Stimulated activated CD8-positive, alpha-beta memory T cell treated with anti-CD3 and anti-CD28 coated beads, Interleukin-15, amount 100 ng/mL, for 4 hours (primary cell): ENCODE data around the gene LRRC8B.

Source experiments
- DNase-seq, 2 donors: peaks; one replicate each; pipeline ENCODE4 v3.0.0-alpha.2; 2020; ENCODE audit warnings: low read depth in 2 of 2

LRRC8B gene

DNA sequence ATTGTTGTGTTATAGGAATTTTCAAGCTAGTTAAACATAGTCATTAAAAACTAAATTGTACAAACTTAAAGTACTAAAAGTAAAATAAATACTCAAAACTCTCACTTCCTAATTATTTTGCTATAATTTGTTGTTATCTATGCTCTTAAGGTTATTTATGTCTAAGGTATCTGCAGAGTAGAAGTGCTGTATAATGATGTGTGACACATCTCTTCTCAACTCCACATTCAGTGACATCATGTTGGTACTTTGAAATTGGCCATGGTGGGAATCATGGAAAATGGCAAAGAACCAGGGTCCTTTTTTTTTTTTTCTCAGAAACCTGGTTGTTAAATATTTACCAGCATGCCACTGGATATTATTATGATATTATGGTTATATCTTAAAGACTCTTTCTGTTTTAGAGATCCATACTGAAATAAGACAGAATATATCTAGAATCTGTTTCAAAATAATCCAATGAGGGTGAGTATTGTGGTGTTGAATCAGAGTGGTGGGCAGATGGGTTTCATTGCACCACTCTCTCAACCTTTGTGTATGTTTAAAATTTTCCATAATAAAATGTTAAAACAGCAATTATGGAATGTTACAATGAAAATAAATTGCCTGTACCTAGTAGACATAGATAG lies 22.4 kb downstream of the LRRC8B start:
- DNase-seq: no peak

- no peak for DNase-seq
These were observed 23.0 kb downstream of the LRRC8B start for GRCh38 chr1:89547563-89548116.

DNA sequence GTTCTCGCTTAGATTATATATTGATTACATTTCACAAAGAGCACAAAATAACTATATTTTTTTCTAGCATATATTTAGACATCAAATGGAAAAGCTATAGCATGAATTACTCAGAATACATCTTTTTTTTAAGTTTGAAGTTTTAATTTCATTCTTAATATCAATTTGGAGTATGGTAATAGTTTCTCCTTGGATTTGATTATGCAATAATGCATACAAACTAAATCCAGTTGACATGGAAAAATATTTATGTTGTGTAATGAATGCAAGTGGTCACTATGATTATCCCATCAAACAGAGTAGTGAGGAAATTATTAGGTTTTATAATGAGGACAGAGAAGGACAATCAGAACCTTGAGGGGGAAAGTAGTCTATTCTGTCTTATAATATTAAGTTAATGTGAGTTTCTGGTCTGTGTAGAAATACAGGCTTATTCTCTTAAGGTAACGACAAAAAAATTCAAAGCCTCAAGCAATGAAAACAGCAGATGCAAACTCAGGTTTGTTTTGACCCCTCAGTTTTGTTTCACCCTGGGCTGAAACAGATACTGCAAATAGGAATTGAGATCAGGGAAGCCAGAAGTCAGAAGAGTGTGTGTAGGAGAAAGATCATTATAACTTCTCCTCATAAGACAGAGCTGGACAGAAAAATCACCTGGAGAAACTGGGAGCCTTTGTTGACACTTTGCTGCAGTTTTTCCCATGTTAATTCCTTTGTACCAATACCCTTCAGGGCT lies 23.7 kb downstream of the LRRC8B start:
- no peak for DNase-seq

GRCh38 chr1:89550995-89551394 lies 26.4 kb downstream of the LRRC8B start:
- no peak for DNase-seq

- no peak for DNase-seq
These were observed 27.9 kb downstream of the LRRC8B start for GRCh38 chr1:89552471-89553081.

GRCh38 chr1:89553157-89553556 lies 28.5 kb downstream of the LRRC8B start:
- no peak for DNase-seq

DNA sequence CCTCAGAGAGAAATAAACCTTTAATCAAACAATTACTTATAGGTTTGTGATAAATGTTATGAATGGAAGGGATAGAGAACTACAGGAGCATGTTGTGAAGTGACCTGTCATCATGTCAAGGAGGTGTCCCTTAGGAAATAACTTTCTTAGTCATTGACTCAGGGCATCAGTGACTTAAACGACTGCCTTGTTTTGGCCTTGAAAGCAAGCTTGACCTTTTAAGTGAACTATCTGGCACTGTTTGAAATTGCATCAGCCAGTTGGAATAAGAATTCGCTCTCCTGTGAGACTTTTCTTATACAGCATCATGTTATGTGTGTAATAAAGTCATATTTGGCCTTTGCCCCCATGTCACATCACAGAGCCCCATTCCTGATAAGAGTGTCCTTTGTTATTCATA lies 30.9 kb downstream of the LRRC8B start:
- no peak for DNase-seq

GRCh38 chr1:89556726-89557444 lies 32.3 kb downstream of the LRRC8B start:
- no peak for DNase-seq

DNA sequence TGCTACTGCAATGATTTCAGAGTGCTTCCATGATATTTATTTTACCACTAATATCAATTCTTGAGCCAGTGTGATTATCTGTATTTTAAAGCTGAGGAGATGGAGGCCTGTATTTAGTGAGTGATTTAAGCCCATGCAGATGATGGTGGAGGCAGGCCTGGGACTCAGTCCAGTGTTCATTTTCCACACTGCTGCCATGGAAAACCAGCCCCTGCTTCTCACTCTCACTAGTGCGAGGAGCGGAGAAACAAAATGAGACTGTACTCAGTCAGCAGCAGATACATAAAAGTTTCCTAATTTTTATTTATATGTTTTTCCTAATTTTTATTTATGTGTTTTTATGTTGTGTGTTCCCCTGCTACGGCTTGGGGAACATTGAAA lies 32.8 kb downstream of the LRRC8B start:
- no peak for DNase-seq

GRCh38 chr1:89557956-89558355 lies 33.3 kb downstream of the LRRC8B start:
- no peak for DNase-seq

DNA sequence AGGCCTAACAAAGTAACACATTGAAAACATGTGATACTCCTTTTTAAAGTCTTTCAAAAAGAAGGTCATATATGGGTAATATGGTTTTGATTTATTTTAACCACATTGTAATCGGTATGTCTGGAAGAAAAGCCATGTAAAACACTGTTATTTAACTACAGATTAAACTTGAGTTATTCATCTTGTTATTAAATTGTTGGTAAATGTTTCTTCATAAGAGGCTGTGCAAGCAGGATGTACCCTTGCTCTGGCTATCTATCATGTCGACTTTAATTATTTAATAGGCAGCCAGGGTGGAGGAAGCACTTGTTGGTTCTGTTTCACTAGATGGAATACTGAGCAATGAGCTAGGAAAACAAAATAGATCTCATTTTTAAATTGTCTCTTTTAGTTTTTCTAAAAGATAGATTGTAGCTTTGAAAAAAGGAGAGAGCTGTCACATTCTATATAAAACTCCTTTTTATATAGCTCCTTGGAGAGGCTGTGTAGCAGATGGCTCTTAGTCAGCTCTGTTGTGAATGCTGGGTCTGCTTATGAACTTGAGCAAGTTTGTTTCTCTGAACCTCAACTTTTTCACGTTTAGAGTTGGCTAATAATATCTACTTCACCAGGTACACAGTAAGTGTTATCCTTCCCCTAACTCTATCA lies 39.5 kb downstream of the LRRC8B start:
- DNase-seq: no peak

DNA sequence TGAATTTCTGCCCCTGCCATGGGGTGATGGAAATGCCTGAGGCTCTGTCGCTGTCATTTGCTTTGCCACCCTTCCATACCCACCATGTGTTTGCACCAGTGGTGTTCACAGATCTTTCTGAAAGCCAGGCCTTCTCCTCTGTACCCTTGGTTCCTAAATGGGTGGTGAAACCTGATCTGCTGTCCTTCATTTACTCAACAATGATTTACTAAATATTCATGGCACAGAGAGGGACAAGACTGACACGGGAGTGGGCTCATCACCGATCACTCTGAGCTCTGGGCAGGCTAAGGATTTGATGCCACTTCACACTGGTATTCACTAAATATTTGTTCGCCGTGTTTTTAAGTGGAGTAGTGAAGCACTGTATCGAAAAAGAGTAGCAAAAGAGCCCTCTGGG lies 40.9 kb downstream of the LRRC8B start:
- DNase-seq: no peak

GRCh38 chr1:89566761-89567174 lies 42.1 kb downstream of the LRRC8B start:
- DNase-seq: no peak

DNA sequence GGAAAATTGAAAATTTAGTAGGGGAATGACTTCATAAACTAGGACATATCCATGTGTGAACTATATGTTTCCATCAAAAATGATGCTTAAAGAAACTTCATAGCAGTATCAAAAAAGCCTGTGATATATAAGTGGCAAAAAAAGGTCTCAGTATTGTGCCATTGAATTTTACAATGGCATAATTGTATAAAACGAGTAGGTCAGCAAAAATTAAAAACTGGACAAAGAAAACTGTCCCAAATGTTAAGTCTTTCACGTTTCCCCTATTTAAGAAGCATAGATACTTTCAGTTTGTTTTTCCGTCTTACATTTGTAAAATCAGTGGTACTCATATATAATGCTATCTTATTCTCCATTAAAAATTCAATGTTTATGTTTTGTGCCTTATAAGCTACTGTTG lies 43.2 kb downstream of the LRRC8B start:
- no peak for DNase-seq

- DNase-seq: no peak
These were observed 48.8 kb downstream of the LRRC8B start for GRCh38 chr1:89573410-89573809.

DNA sequence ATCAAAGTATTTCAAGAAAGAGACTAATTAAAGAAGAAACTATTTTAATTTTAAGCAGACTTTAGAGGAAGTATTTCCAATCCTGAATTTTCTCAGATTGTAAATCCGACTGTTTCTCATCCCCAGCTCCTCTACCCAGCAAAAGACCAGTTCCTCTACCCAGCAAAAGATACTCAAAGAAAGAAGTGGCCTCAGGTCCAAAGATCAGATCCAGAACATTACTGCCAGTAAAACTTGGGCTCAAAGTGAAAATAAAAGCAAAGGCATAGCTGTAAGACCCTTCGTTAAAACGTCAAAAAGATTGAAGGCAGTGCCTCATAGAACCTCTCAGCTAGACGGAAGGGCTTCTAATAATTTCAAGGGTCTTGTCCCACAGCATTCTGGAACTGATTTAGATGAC lies 50.0 kb downstream of the LRRC8B start:
- no peak for DNase-seq

- DNase-seq: no peak
These were observed 50.6 kb downstream of the LRRC8B start for GRCh38 chr1:89575207-89575606.

GRCh38 chr1:89576013-89576412 lies 51.4 kb downstream of the LRRC8B start:
- no peak for DNase-seq

- no peak for DNase-seq
These were observed 53.5 kb downstream of the LRRC8B start for GRCh38 chr1:89578151-89578550.

GRCh38 chr1:89578946-89579684 lies 54.5 kb downstream of the LRRC8B start:
- no peak for DNase-seq

- no peak for DNase-seq
These were observed 55.4 kb downstream of the LRRC8B start for GRCh38 chr1:89580036-89580435.
